Activated effector memory CD4-positive, alpha-beta T cell treated with anti-CD3 and anti-CD28 coated beads, Interleukin-2, amount 50 U/mL, for 16 hours (primary cell): Measurements from ENCODE around the gene FMNL2.
"Not testable (repeated sequence)": the region's sequence is repeated elsewhere in the genome, so short reads cannot be mapped to it uniquely, and the experiment has no call there.

ENCODE experiments used
- DNase-seq: peaks from one replicate; pipeline ENCODE4 v3.0.0-alpha.2; 2020

Gene FMNL2

GRCh38 chr2:152474523-152474922 is 139.5 kb downstream of the FMNL2 start:
- not testable (repeated sequence) for DNase-seq

DNA sequence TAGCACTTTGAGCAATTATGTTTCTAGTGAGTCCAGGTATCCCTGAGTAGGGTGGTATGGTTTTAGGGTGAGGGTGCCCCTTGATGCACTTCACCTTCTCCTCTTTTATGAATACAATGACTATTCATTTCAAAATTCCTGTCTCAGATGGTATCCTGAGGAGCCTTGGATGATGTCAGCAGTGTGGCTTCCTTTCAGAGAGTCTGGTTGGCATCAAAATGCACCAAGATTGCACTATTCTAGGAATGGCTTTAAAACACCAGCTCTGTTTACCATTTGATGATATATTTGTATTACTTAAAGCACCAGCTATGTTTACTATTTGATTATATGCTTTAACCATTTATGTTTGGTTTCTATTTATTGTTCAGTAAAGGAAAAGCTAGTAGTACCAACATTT is 141.0 kb downstream of the FMNL2 start:
- DNase-seq = no peak

GRCh38 chr2:152477347-152478092 is 142.5 kb downstream of the FMNL2 start:
- no peak for DNase-seq

DNA sequence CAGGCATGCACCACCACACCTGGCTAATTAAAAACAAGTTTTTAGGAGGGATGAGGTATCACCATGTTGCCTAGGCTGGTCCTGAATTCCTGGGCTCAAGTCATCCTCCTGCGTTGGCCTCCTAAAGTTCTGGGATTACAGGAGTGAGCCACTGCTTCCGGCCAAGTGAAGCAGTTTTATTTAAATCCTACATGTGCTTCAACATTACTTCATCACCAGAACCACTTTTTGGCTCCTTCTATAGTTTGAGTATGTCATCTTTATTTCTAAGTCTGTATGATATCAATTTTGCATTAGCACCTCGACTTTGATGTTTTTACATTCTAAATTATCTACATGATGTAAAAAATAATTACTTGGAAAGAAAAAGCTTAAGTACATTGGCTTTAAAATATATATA is 144.3 kb downstream of the FMNL2 start:
- DNase-seq = no peak

GRCh38 chr2:152480821-152481399 is 145.9 kb downstream of the FMNL2 start:
- DNase-seq = no peak

GRCh38 chr2:152481881-152482583 is 147.1 kb downstream of the FMNL2 start:
- DNase-seq = no peak

GRCh38 chr2:152483276-152484063 is 148.5 kb downstream of the FMNL2 start:
- no peak for DNase-seq

GRCh38 chr2:152485954-152486736 is 151.2 kb downstream of the FMNL2 start:
- DNase-seq = no peak

GRCh38 chr2:152486737-152487400 is 151.9 kb downstream of the FMNL2 start:
- no peak for DNase-seq

DNA sequence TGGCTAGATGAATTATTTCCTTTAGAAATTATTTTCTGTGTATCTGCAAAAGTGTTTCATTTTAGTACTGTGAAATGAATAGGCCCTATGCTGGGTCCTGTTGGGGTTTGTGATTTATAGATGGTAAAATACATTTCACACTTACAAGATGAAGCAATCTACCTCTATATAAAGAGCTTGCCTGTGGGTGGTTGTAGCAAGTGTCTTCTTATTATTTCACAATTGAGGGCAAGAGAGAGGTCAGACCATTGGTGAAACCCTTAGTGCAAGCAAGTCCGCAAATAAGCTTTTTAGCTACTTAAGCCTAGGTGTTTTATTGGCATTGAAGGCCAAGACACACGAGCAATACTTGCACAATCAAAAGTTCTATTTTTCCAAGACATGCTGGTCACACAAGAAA is 153.1 kb downstream of the FMNL2 start:
- no peak for DNase-seq

GRCh38 chr2:152489364-152489763 is 154.4 kb downstream of the FMNL2 start:
- DNase-seq = no peak

DNA sequence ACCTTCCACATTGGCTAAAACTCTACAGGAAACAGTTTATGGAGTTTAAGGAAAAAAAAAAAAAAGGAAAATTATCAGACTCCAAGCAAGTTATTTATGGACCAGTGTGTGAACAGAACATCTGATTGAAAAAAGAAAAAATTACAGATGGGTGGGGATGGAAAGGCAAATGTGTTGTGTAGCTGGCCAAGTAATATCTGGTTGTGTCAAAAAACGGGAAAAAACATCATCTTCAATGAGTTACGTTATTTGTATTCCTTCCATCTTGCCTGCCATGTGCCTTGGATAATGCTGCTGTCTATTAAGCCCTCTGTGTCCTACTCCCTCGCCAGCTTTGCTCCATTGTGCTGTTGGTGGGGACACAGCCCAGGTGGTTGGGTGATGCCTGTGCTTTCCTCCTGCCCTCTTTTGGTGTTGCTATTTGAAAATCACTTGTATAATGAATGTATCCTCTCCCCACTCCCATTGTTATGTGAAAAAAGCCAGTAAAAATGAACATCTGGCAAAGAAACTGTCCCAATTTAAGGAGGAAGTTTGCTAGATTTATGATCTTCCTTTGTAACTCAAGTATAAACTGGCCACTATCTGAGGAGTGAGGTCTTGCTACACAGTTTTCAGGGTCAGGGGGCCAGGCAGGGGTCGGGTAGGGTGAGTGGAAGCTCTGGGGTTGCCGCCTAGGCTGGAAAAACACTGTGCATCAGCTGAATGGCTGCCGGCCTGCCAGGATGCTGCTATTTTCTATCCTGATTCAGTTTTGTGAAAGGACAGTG is 155.9 kb downstream of the FMNL2 start:
- DNase-seq = no peak

GRCh38 chr2:152492131-152492530 is 157.2 kb downstream of the FMNL2 start:
- no peak for DNase-seq

- DNase-seq = no peak
Observed at GRCh38 chr2:152492911-152493310, 157.9 kb downstream of the FMNL2 start.

DNA sequence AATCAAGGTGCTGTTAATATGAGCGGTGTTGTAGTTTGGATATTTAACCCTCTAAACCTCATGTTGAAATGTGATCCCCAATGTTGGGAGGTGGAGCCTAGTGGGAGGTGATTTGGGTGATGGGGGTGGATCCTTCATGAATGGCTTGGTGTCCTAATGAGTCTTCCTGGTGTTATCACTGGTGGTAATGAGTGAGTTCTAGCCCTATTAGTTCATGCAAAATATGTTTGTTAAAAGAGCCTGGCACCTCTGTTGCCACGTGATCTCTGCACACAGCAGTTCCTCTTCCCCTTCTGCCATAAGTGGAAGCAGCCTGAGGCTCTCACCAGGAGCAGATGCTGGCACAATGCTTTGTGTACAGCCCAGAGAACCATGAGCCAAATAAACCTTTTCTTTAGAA is 158.4 kb downstream of the FMNL2 start:
- no peak for DNase-seq

DNA sequence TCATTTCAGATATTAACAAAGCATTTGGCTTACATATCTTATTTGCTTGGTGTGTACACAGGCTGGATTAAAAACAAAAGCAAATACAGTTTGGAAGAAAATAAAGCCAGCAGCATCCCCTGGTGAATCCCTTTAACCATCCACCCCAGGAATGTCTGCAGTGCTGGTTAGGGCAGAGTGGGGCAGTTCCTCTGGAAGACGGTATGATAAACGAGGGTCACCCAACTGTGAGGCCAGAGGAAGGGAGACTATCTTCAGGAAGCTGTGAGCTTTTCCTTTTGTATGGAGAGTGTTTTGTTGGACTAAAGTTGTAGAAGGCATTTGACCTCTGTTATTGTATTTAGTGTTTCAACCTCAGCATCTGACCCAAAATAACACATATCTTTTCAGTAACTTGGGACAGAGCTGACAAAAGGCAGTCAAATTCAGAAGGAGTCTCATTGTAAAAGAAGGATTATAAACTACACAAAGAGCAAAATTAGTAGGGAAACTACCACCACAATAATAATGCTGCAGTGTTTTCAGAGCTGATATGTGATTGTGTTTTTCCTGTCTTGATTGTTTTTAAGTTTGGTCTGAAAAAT is 159.1 kb downstream of the FMNL2 start:
- no peak for DNase-seq

- no peak for DNase-seq
Observed at GRCh38 chr2:152496371-152496770, 161.4 kb downstream of the FMNL2 start.

DNA sequence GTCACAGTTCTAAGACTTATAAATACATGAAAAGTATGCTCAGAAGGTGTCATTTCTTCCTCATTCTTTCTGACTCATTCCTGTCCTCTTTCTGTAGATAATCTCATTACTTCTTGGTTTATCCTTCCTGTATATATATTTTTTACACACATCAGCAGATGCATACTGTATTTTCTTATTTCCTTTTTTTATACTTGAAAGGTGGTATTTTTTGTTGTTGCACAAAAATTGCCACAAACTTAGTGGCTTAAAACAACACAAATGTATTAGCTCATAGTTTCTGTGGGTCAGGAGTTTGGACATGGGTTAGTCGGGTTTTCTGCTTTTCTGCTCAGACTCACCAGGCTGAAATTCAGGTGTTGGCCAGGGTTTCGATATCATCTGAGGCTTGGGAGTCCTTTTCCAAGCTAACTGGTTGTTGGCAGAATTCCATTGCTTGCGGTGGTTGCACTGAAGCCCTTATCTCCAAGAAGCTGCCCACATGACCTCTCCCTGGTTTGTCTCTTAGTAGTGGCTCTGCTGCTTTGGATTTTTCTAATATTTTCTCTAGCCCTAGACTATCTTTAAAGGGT is 162.6 kb downstream of the FMNL2 start:
- no peak for DNase-seq

DNA sequence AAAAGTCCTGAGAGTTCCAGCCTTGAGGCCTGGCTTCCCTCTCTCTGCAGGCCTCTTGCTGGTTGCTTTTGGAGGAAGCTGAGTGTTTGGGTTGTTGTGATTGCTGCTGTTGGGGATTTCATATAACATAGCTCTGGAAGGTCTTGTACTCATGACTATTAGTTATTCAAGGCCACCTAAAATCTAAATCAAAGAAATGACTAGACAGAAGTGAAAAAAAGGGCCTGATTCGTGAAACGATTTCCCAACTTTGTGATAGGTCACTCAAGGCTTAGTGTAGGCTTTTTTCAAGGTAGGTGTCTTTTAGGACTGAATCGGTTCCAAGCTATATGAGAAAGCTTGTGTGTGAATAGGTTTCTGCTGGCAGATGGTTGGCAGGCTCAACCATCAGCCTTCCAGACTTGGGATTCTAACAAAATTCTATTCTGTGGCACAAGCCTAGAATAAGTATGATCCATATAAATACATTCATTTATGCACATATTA is 164.4 kb downstream of the FMNL2 start:
- no peak for DNase-seq
